SK-N-MC (cell line): ENCODE data around the gene PAQR7.

Experiments
- EZH2 ChIP-seq: fragments of 200-600 bp; sonication (generic); IDR thresholded peaks from one replicate; pipeline ENCODE4 v1.6.1; 2017; ENCODE audit warnings: antibody characterized with exemption
- FOXP2 ChIP-seq: optimal IDR thresholded peaks from 2 replicates; pipeline ENCODE3; 2011; ENCODE audit warnings: mild to moderate bottlenecking, moderate library complexity; ENCODE audit not compliant: insufficient read depth; ENCODE audit errors: extremely low read length, control extremely low read depth
- POLR2AphosphoS5 ChIP-seq: IDR thresholded peaks from 2 replicates; pipeline ENCODE4 v1.6.1; 2012; ENCODE audit warnings: mild to moderate bottlenecking, low read depth, low read length, borderline replicate concordance

DNA sequence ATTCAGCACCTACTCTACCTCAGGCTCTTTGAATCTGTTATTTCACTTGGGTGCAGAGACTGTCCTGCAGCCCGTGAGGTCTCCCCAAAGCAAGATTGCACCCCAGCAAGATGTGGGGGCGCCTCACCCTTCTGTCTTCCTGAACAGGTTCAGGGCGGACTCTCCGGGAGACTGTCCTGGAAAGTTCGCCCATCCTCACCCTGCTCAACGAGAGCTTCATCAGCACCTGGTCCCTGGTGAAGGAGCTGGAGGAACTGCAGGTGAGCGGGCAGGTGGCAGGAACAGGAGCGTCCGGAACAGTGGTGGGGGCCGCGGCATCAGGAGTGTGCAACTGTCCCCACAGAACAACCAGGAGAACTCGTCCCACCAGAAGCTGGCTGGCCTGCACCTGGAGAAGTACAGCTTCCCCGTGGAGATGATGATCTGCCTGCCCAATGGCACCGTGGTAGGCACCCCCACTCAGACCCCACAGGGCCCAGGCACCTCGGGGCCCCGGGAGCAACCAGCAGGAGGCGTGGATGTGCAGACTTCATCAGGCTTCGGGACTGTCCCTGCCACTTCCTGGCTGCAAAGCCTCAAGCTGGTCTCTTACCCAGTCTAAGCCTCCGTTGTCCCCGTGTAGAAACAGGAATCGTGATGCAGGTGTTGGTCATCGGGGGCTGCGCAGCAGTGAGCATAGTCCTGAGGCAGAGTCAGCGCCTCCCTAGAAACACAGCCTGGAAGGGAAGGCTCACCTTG is 61.6 kb downstream of the PAQR7 start:
- no peak for TF ChIP-seq EZH2
- no peak for TF ChIP-seq POLR2AphosphoS5
- TF ChIP-seq FOXP2: no peak
